ENCODE measurements around the gene ROGDI. TPM values are rescaled to one million over a fixed set of nuclear protein-coding genes. Genes with fewer than 3 reads are reported as not detected.

The ROGDI gene
- total and polyA plus RNA-seq, 10 of the 15 experiments (the other 5 are each of a cell fraction or from before 2014, with no cell fraction given): 0.40 to 23.5 (median 12.3) TPM

DNA sequence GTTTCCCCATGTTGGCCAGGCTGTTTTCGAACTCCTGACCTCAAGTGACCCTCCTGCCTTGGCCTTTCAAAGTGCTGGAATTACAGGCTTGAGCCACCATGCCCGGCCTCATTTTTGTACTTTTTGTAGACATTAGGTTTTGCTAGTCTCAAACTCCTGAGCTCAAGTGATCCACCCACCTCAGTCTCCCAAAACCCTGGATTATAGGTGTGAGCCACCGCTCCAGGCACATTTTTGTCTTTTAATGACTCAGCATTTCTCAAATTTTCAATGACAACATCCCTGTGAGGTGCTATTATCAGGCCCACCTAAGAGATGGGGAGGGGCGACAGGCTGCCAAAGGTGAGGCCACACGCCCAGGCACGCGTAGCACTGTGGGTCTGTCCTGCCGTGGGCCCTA, 15.4 kb downstream of the ROGDI start:
- FAIRE-seq (no peak), DNase-seq (ENCODE audit: low read depth, low spot score) (no peak), ATAC-seq (no peak)
- SMC1A ChIA-PET (ENCODE audit: uncharacterized antibody, unreplicated experiment): no interaction called here
- BruUV-seq (replicated peaks): no TSS peak
- H2AFZ ChIP-seq (ENCODE audit: control insufficient read depth, low read depth, low read length): no peak overlapping the region
- H3K27me3 ChIP-seq (replicated peaks in 1 of 2; ENCODE audit: control insufficient read depth in 2 of 2, insufficient read depth in 2 of 2, low read length in 1 of 2): no peaks in the 10 kb centered on the region
- no peaks in the 10 kb centered on the region for H3K4me1 ChIP-seq (ENCODE audit: control insufficient read depth, insufficient read depth, low read length)
- H3K79me2 ChIP-seq (ENCODE audit: control insufficient read depth, insufficient read depth, low read length): no peaks in the 10 kb centered on the region
- no peak overlapping the region for H3K27ac ChIP-seq (ENCODE audit: control insufficient read depth, insufficient read depth)
- no peaks in the 10 kb centered on the region for H3K9me3 ChIP-seq (replicated peaks; ENCODE audit: control insufficient read depth, insufficient read depth, low read length)
- POLR2A ChIA-PET: no interaction called here
- in situ Hi-C loops (cut with MboI) (no loop called here), intact Hi-C loops (cut with micrococcal nuclease; ENCODE audit: unreplicated experiment) (no loop called here)
- no peak overlapping the region for H3K4me3 ChIP-seq
- no peak overlapping the region for H3K9ac ChIP-seq (ENCODE audit: control insufficient read depth, insufficient read depth, low read length)
- H4K20me1 ChIP-seq (ENCODE audit: control insufficient read depth, insufficient read depth): no peaks in the 10 kb centered on the region
- no peaks in the 10 kb centered on the region for H3K36me3 ChIP-seq (ENCODE audit: control insufficient read depth in 2 of 2, insufficient read depth in 2 of 2, low read length in 1 of 2)
- CTCF ChIA-PET: no interaction called here
- WGBS (ENCODE audit: insufficient coverage, insufficient replicate concordance, low lambda C conversion rate, missing lambda C conversion rate): 62% methylated on average over 8 of the region's 8 CpGs
- RAD21 ChIA-PET (ENCODE audit: unreplicated experiment): no interaction called here
- no peak for TF ChIP-seq CBX3 (IDR thresholded peaks at IDR 0.05; ENCODE audit: borderline replicate concordance, low read depth)
- TF ChIP-seq NFYA (IDR thresholded peaks at IDR 0.05; ENCODE audit: borderline replicate concordance, low read depth, low read length): no peak
- TF ChIP-seq, protein P1, sequence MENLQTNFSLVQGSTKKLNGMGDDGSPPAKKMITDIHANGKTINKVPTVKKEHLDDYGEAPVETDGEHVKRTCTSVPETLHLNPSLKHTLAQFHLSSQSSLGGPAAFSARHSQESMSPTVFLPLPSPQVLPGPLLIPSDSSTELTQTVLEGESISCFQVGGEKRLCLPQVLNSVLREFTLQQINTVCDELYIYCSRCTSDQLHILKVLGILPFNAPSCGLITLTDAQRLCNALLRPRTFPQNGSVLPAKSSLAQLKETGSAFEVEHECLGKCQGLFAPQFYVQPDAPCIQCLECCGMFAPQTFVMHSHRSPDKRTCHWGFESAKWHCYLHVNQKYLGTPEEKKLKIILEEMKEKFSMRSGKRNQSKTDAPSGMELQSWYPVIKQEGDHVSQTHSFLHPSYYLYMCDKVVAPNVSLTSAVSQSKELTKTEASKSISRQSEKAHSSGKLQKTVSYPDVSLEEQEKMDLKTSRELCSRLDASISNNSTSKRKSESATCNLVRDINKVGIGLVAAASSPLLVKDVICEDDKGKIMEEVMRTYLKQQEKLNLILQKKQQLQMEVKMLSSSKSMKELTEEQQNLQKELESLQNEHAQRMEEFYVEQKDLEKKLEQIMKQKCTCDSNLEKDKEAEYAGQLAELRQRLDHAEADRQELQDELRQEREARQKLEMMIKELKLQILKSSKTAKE (IDR thresholded peaks at IDR 0.05; ENCODE audit: low read depth, poor library complexity, severe bottlenecking): no peak
- no peak for TF ChIP-seq NFXL1 (IDR thresholded peaks at IDR 0.05; ENCODE audit: borderline replicate concordance)
- TF ChIP-seq WRNIP1 (IDR thresholded peaks at IDR 0.05; ENCODE audit: borderline replicate concordance, low read depth, low read length): no peak
- no peak for TF ChIP-seq RBBP5 (conservative IDR thresholded peaks at IDR 0.05)
- no peak for TF ChIP-seq SUPT20H (IDR thresholded peaks at IDR 0.05; ENCODE audit: borderline replicate concordance, control insufficient read depth, low read depth, low read length)
- TF ChIP-seq MTA2 (IDR thresholded peaks at IDR 0.05; ENCODE audit: low read depth): no peak
- TF ChIP-seq CHD4 (IDR thresholded peaks at IDR 0.05): no peak
- no peak for TF ChIP-seq BRCA1 (IDR thresholded peaks at IDR 0.05; ENCODE audit: low read depth, low read length)
- TF ChIP-seq, protein P2, sequence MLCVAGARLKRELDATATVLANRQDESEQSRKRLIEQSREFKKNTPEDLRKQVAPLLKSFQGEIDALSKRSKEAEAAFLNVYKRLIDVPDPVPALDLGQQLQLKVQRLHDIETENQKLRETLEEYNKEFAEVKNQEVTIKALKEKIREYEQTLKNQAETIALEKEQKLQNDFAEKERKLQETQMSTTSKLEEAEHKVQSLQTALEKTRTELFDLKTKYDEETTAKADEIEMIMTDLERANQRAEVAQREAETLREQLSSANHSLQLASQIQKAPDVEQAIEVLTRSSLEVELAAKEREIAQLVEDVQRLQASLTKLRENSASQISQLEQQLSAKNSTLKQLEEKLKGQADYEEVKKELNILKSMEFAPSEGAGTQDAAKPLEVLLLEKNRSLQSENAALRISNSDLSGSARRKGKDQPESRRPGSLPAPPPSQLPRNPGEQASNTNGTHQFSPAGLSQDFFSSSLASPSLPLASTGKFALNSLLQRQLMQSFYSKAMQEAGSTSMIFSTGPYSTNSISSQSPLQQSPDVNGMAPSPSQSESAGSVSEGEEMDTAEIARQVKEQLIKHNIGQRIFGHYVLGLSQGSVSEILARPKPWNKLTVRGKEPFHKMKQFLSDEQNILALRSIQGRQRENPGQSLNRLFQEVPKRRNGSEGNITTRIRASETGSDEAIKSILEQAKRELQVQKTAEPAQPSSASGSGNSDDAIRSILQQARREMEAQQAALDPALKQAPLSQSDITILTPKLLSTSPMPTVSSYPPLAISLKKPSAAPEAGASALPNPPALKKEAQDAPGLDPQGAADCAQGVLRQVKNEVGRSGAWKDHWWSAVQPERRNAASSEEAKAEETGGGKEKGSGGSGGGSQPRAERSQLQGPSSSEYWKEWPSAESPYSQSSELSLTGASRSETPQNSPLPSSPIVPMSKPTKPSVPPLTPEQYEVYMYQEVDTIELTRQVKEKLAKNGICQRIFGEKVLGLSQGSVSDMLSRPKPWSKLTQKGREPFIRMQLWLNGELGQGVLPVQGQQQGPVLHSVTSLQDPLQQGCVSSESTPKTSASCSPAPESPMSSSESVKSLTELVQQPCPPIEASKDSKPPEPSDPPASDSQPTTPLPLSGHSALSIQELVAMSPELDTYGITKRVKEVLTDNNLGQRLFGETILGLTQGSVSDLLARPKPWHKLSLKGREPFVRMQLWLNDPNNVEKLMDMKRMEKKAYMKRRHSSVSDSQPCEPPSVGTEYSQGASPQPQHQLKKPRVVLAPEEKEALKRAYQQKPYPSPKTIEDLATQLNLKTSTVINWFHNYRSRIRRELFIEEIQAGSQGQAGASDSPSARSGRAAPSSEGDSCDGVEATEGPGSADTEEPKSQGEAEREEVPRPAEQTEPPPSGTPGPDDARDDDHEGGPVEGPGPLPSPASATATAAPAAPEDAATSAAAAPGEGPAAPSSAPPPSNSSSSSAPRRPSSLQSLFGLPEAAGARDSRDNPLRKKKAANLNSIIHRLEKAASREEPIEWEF (IDR thresholded peaks at IDR 0.05; ENCODE audit: insufficient replicate concordance, low read depth, low read length): no peak
- TF ChIP-seq TCF12 (IDR thresholded peaks at IDR 0.05; ENCODE audit: low read depth, low read length): no peak
- no peak for TF ChIP-seq PAX5 (IDR thresholded peaks at IDR 0.05; ENCODE audit: borderline replicate concordance, low read depth, low read length)
- no peak for TF ChIP-seq HDAC6 (IDR thresholded peaks at IDR 0.05; ENCODE audit: unreplicated experiment)
- no peak overlapping the region for H3K4me2 ChIP-seq (ENCODE audit: control insufficient read depth, insufficient read depth)
